Activated naive CD8-positive, alpha-beta T cell treated with anti-CD3 and anti-CD28 coated beads, Interleukin-2, amount 10 ng/mL, durations not matched to agents 7 days and 5 days (primary cell): ENCODE measurements around the gene PRDM8. TPM values are rescaled to one million over a fixed set of nuclear protein-coding genes. Genes with fewer than 3 reads are reported as not detected.
"Not testable (repeated sequence)": the region's sequence is repeated elsewhere in the genome, so short reads cannot be mapped to it uniquely, and the experiment has no call there.

Source experiments
- ATAC-seq: fragments of 150-1000 bp; cut with Tn5 transposase; one replicate; pipeline ENCODE4 v1.10.0; 2021; ENCODE audit warnings: low read depth, moderate library complexity
- POLR2A ChIA-PET: fragments of 350-600 bp; sonication (Branson Sonifier 250); formaldehyde crosslinking; loops from one replicate; lab custom pipeline; 2021; ENCODE audit warnings: antibody characterized with exemption; lab: Charles Lee
- DNase-seq: peaks from one replicate; pipeline ENCODE4 v3.0.0; 2021
- H3K27ac Mint-ChIP-seq: one replicate; pipeline ENCODE4 v1.8.0; 2022; ENCODE audit warnings: mild to moderate bottlenecking, mixed read lengths
- H3K27me3 Mint-ChIP-seq: one replicate; pipeline ENCODE4 v1.8.0; 2022; ENCODE audit warnings: mild to moderate bottlenecking, moderate library complexity, mixed read lengths
- H3K36me3 Mint-ChIP-seq: one replicate; pipeline ENCODE4 v1.8.0; 2021; ENCODE audit warnings: mild to moderate bottlenecking, mixed read lengths
- H3K4me1 Mint-ChIP-seq: one replicate; pipeline ENCODE4 v1.8.0; 2021; ENCODE audit warnings: mixed read lengths
- H3K4me3 Mint-ChIP-seq: one replicate; pipeline ENCODE4 v1.8.0; 2022; ENCODE audit warnings: mild to moderate bottlenecking, moderate library complexity, mixed read lengths
- H3K9me3 Mint-ChIP-seq: one replicate; pipeline ENCODE4 v1.8.0; 2021; ENCODE audit warnings: mixed read lengths
- total RNA-seq, 2 experiments: library from RNA; stranded (reverse); gene quantifications; one replicate each; pipeline ENCODE4 v1.2.3, GENCODE V29; 2021

The PRDM8 gene
- total RNA-seq, 2 experiments from 2014 or later: 8.2 to 9.5 TPM

DNA sequence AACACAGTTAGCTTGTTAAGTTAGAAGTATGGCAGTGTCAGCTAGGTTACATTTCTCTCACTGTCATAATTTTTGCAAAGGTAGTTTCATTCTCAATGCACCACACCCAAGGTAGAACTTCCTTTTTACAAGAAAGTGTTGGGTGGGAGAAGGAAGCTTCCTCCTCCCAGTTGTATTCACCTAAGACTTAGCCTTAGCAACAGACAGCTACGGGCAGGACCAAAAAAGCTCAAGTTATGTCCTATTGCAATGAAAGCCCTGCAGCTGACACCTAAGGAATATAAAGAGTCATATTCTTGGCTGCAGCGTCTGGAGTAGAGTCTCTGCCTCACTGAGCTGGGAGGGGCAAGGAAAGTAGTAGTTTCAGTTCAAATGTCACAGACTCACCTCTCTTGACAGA lies 25.1 kb upstream of the PRDM8 start:
- Mint-ChIP-seq H3K36me3 (peaks cover 10% of the 10 kb centered on the region), H3K27ac (peak overlapping the region; percentile 72), H3K27me3 (no peaks in the 10 kb centered on the region), H3K9me3 (peaks cover 4% of the 10 kb centered on the region), H3K4me3 (peak overlapping the region; percentile 57), H3K4me1 (peaks cover 37% of the 10 kb centered on the region)
- peak; percentile 47 for ATAC-seq
- no peak for DNase-seq
- POLR2A ChIA-PET: interaction anchor here (1.0 to 3.4 kb wide), 6 partner anchors 11 to 99 kb away, joined by 3 to 22 read pairs (median 9); partner anchors contain the start of gene ANTXR2

DNA sequence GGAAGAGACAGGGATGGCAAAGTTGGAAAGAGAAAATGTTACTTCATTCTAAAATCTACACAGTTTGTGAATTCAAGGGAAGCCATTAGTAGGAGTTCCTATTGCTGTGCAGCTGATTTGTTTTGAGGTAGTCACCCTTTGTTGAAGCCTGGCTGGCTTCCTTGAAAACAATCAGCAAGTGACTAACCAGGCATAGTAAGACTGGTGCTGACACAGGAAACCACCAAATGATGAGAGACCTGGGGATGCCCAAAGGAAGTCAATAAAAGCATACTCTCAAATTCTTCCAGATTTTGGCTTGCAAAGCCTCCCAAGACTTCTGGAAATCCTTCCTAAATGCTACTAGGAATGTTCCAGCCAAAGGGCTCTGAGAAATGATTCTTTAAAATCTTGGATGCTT lies 23.9 kb upstream of the PRDM8 start:
- Mint-ChIP-seq H3K36me3 (peaks cover 10% of the 10 kb centered on the region), H3K27me3 (no peaks in the 10 kb centered on the region), H3K4me1 (peaks cover 37% of the 10 kb centered on the region), H3K4me3 (peak overlapping the region; percentile 38), H3K27ac (peak overlapping the region; percentile 72), H3K9me3 (peaks cover 4% of the 10 kb centered on the region)
- ATAC-seq (peak; percentile 97), DNase-seq (no peak)
- POLR2A ChIA-PET: interaction anchor here (2.3 to 3.4 kb wide), 3 partner anchors 10 to 101 kb away, joined by 12 to 22 read pairs (median 14); partner anchors contain the start of gene ANTXR2

- POLR2A ChIA-PET: interaction anchor here (3.4 kb wide), 1 partner anchor 10 kb away, joined by 22 read pairs; no protein-coding TSS in a partner anchor
- Mint-ChIP-seq H3K27me3 (no peaks in the 10 kb centered on the region), H3K36me3 (peaks cover 10% of the 10 kb centered on the region), H3K4me1 (peaks cover 37% of the 10 kb centered on the region), H3K27ac (no peak overlapping the region), H3K9me3 (peaks cover 4% of the 10 kb centered on the region), H3K4me3 (peak overlapping the region; percentile 38)
- no peak for ATAC-seq
- no peak for DNase-seq
Observed at GRCh38 chr4:80173841-80174240, 23.5 kb upstream of the PRDM8 start.

- POLR2A ChIA-PET, H3K4me3 Mint-ChIP-seq, DNase-seq, H3K36me3 Mint-ChIP-seq, H3K27ac Mint-ChIP-seq, ATAC-seq, H3K27me3 Mint-ChIP-seq: not testable (repeated sequence)
- peaks cover 12% of the 10 kb centered on the region for H3K9me3 Mint-ChIP-seq
- H3K4me1 Mint-ChIP-seq: peaks cover 36% of the 10 kb centered on the region
Observed at GRCh38 chr4:80177793-80178192, 19.5 kb upstream of the PRDM8 start.

- POLR2A ChIA-PET: no interaction called here
- H3K4me1 Mint-ChIP-seq: peaks cover 29% of the 10 kb centered on the region
- H3K9me3 Mint-ChIP-seq: peaks cover 12% of the 10 kb centered on the region
- H3K27me3 Mint-ChIP-seq: peaks cover 3% of the 10 kb centered on the region
- ATAC-seq (no peak), DNase-seq (no peak)
- peaks cover 8% of the 10 kb centered on the region for H3K36me3 Mint-ChIP-seq
- H3K4me3 Mint-ChIP-seq: no peak overlapping the region
- no peak overlapping the region for H3K27ac Mint-ChIP-seq
Observed at GRCh38 chr4:80178964-80179363, 18.3 kb upstream of the PRDM8 start.

GRCh38 chr4:80179637-80180161 lies 17.6 kb upstream of the PRDM8 start:
- Mint-ChIP-seq H3K36me3 (peaks cover 8% of the 10 kb centered on the region), H3K27me3 (peaks cover 3% of the 10 kb centered on the region), H3K4me3 (no peak overlapping the region), H3K27ac (no peak overlapping the region), H3K9me3 (peaks cover 12% of the 10 kb centered on the region), H3K4me1 (peaks cover 25% of the 10 kb centered on the region)
- ATAC-seq (no peak), DNase-seq (no peak)
- POLR2A ChIA-PET: interaction anchor here (0.7 kb wide), 1 partner anchor 37 kb away, joined by 3 read pairs; no protein-coding TSS in a partner anchor

GRCh38 chr4:80180743-80181142 lies 16.6 kb upstream of the PRDM8 start:
- no peak for ATAC-seq
- peaks cover 30% of the 10 kb centered on the region for H3K4me1 Mint-ChIP-seq

GRCh38 chr4:80182237-80182866 lies 15.0 kb upstream of the PRDM8 start:
- POLR2A ChIA-PET: interaction anchor here (1.6 to 3.9 kb wide), 5 partner anchors 10 to 110 kb away, joined by 3 to 22 read pairs (median 6); partner anchors contain the start of gene ANTXR2
- H3K36me3 Mint-ChIP-seq: peaks cover 6% of the 10 kb centered on the region
- peaks cover 8% of the 10 kb centered on the region for H3K9me3 Mint-ChIP-seq
- peak overlapping the region; percentile 63 for H3K4me3 Mint-ChIP-seq
- peaks cover 26% of the 10 kb centered on the region for H3K27me3 Mint-ChIP-seq
- DNase-seq (peak; percentile 56), ATAC-seq (no peak)
- H3K4me1 Mint-ChIP-seq: peaks cover 30% of the 10 kb centered on the region
- peak overlapping the region; percentile 69 for H3K27ac Mint-ChIP-seq

More at GRCh38 chr4:80180743-80181142, 16.6 kb upstream of the PRDM8 start:
- Mint-ChIP-seq H3K36me3 (peaks cover 8% of the 10 kb centered on the region), H3K4me3 (no peak overlapping the region), H3K27ac (no peak overlapping the region), H3K27me3 (peaks cover 11% of the 10 kb centered on the region), H3K9me3 (peaks cover 12% of the 10 kb centered on the region)
- POLR2A ChIA-PET: interaction anchor here (1.1 to 3.4 kb wide), 2 partner anchors 55 to 122 kb away, joined by 3 to 22 read pairs; no protein-coding TSS in a partner anchor
- no peak for DNase-seq

DNA sequence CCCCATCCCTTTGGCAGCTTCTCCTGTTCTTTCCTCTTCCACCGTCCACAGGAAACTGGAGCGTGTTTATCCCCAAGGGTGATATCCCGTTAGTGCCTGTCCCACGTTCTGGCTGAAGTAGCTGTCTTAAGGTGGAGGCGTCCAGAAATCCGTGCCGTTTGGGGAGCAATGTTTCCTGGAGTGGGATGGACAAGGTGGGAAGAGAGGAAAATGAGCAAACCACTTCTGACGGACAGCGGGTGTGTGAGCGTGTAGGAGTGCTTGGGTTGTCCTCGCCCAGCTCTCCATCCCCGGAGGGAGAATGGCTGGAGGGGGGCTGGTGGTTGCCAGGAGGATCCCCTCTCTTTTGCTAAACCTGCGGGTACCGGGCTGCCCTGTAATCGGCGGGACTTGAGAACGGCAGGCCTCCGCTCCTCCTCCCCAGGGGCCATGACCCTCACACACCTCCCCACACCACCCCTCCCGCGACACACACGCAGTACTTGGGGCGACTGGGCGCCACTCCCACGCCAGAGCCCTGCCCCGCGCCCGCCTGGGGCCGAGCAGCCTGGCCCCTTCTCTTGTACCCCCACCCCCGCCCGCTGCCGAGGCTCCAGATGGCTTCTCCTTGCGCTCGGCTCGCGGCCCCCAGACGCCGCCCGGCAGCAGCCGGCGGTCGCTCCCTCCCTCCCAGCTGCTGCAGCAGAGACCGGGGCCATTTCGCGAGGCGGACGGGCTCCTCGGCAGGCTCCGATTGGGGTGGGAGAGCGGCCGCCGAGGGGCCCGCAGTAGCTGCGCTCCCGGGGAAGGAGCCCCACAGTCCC lies 13.9 kb upstream of the PRDM8 start:
- POLR2A ChIA-PET: interaction anchor here (1.7 to 3.9 kb wide), 4 partner anchors 11 to 110 kb away, joined by 4 to 22 read pairs (median 14); partner anchors contain the start of gene ANTXR2
- peak; percentile 62 for ATAC-seq
- peak overlapping the region; percentile 93 for H3K4me3 Mint-ChIP-seq
- H3K27me3 Mint-ChIP-seq: peaks cover 33% of the 10 kb centered on the region
- peaks cover 30% of the 10 kb centered on the region for H3K4me1 Mint-ChIP-seq
- peaks cover 8% of the 10 kb centered on the region for H3K9me3 Mint-ChIP-seq
- H3K27ac Mint-ChIP-seq: peak overlapping the region; percentile 74
- H3K36me3 Mint-ChIP-seq: peaks cover 6% of the 10 kb centered on the region
- no peak for DNase-seq

DNA sequence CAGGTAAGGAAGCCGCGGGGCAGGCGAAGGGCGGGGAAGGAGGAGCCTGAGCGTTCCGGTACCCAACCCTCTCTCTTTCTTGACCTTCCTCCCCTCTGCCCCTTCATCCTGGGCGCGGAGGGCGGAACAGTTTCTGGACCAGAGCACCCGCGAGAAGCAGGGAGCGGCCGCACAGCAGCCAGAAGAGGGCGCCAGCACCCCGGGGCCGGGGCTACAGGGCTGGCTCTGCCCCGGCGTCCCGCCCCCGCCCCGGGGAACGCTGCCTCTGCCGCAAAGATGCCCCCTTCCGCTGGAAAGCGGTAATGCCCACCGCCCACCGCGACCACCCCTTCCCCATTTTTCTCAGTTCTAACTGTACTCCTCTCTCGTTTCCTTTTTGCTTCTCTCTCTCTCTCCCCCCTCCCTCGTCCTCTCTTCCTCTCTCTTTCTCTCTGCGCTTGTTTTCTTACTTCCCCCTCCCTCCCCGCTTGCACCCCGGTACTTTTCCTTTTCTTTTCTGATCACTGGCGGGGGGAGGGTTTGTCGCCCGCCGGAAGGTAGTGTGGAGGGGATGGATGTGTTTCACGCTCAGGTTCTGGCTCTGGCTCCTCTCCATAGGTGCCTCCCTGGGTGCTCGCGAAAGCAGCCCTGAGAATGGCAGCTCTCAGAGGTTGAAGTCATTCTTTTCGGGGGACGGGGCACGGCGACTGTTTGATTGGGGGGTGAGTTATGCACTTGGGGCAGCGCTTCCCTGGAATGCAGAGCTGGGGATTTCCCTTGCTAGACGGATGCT lies 13.1 kb upstream of the PRDM8 start:
- DNase-seq (peak; percentile 97), ATAC-seq (peak; percentile 94)
- POLR2A ChIA-PET: interaction anchor here (1.2 to 3.9 kb wide), 6 partner anchors 8 to 58 kb away, joined by 3 to 22 read pairs (median 8); no protein-coding TSS in a partner anchor
- Mint-ChIP-seq H3K4me3 (peak overlapping the region; percentile 93), H3K27me3 (peaks cover 33% of the 10 kb centered on the region), H3K4me1 (peaks cover 30% of the 10 kb centered on the region), H3K9me3 (peaks cover 4% of the 10 kb centered on the region), H3K36me3 (peaks cover 6% of the 10 kb centered on the region), H3K27ac (peak overlapping the region; percentile 91)

DNA sequence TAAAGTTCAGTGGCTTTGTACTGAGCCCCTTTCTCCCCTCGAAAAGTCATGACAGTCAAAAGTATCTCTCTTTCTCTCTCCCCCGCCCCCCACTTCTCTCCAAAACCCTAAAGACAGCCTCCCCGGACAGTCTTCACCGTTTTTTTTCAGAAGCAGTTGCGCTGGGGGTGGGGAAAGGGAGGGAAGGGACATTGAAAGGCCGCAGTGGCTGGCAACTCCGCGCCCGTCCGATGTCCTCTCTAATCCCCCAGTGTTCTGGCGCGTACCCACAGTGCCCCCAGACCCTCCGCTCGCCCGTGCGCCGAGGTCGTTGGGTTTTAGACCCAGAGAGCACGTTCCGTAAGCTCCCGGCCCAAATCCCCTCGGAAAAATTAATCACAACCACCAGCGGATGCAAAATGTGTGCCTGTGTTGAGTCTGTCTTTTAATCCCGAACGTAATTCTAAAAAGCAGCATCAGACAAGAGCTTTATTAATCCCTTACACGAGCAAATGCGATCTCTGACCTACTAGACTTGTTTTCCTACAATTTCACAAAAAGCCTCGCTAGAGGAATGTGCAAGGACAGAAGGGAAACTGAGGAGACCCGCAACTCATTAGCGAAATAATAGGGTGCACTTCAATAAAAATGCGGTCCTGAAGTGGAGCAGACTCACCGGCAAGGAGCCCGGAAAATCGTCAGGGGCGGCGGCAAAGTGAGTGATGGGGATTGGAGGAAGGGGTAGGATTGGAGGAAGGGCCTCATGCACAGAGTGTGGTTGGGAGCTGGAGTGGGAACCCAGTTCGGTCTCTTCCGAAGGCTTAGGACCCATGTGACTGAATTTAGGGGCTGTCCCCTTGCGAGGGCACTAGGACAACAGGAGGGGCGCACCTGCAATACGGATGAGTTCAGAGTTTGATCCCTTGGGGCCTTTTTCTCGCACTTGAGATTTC lies 12.2 kb upstream of the PRDM8 start:
- POLR2A ChIA-PET: interaction anchor here (1.2 to 3.9 kb wide), 4 partner anchors 9 to 59 kb away, joined by 3 to 22 read pairs (median 8); no protein-coding TSS in a partner anchor
- ATAC-seq (no peak), DNase-seq (peak; percentile 41)
- Mint-ChIP-seq H3K27ac (peak overlapping the region; percentile 91), H3K27me3 (peaks cover 33% of the 10 kb centered on the region), H3K4me3 (peak overlapping the region; percentile 93), H3K4me1 (peaks cover 30% of the 10 kb centered on the region), H3K36me3 (peaks cover 4% of the 10 kb centered on the region), H3K9me3 (no peaks in the 10 kb centered on the region)
